ENCODE data around the gene SDR9C7. TPM values are rescaled to one million over a fixed set of nuclear protein-coding genes. Genes with fewer than 3 reads are reported as not detected.
A peak's percentile ranks its signal among the peaks of the same experiment; 100 is the strongest.

SDR9C7 gene
- total RNA-seq, 1 donor from 2014 or later, result not detected

GRCh38 chr12:56954057-56954957, 20.1 kb upstream of the SDR9C7 start:
- H3K9me3 Mint-ChIP-seq (ENCODE audit: unreplicated experiment), result no peaks in the 10 kb centered on the region
- DNase-seq (ENCODE audit: extremely low spot score, unreplicated experiment), result no peak
- peaks cover 37% of the 10 kb centered on the region for H3K27me3 Mint-ChIP-seq (ENCODE audit: unreplicated experiment)
- no peak overlapping the region for H3K4me3 Mint-ChIP-seq (ENCODE audit: unreplicated experiment)
- no peak for TF ChIP-seq CTCF (IDR thresholded peaks at IDR 0.05)
- no peak overlapping the region for H3K27ac Mint-ChIP-seq (ENCODE audit: unreplicated experiment)
- H3K4me1 Mint-ChIP-seq (ENCODE audit: unreplicated experiment), result peaks cover 1% of the 10 kb centered on the region
- no peaks in the 10 kb centered on the region for H3K36me3 Mint-ChIP-seq (ENCODE audit: unreplicated experiment)

- H3K36me3 Mint-ChIP-seq (ENCODE audit: unreplicated experiment), result no peaks in the 10 kb centered on the region
- H3K4me3 Mint-ChIP-seq (ENCODE audit: unreplicated experiment), result no peak overlapping the region
- DNase-seq (ENCODE audit: extremely low spot score, unreplicated experiment), result peak; percentile 54
- peaks cover 36% of the 10 kb centered on the region for H3K27me3 Mint-ChIP-seq (ENCODE audit: unreplicated experiment)
- H3K27ac Mint-ChIP-seq (ENCODE audit: unreplicated experiment), result no peak overlapping the region
- no peaks in the 10 kb centered on the region for H3K9me3 Mint-ChIP-seq (ENCODE audit: unreplicated experiment)
- TF ChIP-seq CTCF (IDR thresholded peaks at IDR 0.05), result no peak
- peaks cover 1% of the 10 kb centered on the region for H3K4me1 Mint-ChIP-seq (ENCODE audit: unreplicated experiment)
These were observed 19.1 kb upstream of the SDR9C7 start for GRCh38 chr12:56953314-56953713.

GRCh38 chr12:56951582-56952339, 17.6 kb upstream of the SDR9C7 start:
- no peak overlapping the region for H3K27ac Mint-ChIP-seq (ENCODE audit: unreplicated experiment)
- no peak for TF ChIP-seq CTCF (IDR thresholded peaks at IDR 0.05)
- H3K4me3 Mint-ChIP-seq (ENCODE audit: unreplicated experiment), result no peak overlapping the region
- no peaks in the 10 kb centered on the region for H3K36me3 Mint-ChIP-seq (ENCODE audit: unreplicated experiment)
- peak; percentile 73 for DNase-seq (ENCODE audit: extremely low spot score, unreplicated experiment)
- H3K9me3 Mint-ChIP-seq (ENCODE audit: unreplicated experiment), result no peaks in the 10 kb centered on the region
- peaks cover 34% of the 10 kb centered on the region for H3K27me3 Mint-ChIP-seq (ENCODE audit: unreplicated experiment)
- peaks cover 1% of the 10 kb centered on the region for H3K4me1 Mint-ChIP-seq (ENCODE audit: unreplicated experiment)

- TF ChIP-seq CTCF (IDR thresholded peaks at IDR 0.05), result no peak
- DNase-seq (ENCODE audit: extremely low spot score, unreplicated experiment), result no peak
- H3K9me3 Mint-ChIP-seq (ENCODE audit: unreplicated experiment), result peaks cover 11% of the 10 kb centered on the region
- no peak overlapping the region for H3K27ac Mint-ChIP-seq (ENCODE audit: unreplicated experiment)
- no peaks in the 10 kb centered on the region for H3K4me1 Mint-ChIP-seq (ENCODE audit: unreplicated experiment)
- H3K36me3 Mint-ChIP-seq (ENCODE audit: unreplicated experiment), result no peaks in the 10 kb centered on the region
- H3K4me3 Mint-ChIP-seq (ENCODE audit: unreplicated experiment), result no peak overlapping the region
- H3K27me3 Mint-ChIP-seq (ENCODE audit: unreplicated experiment), result peaks cover 47% of the 10 kb centered on the region
These were observed 14.7 kb upstream of the SDR9C7 start for GRCh38 chr12:56948881-56949280.

- no peak for TF ChIP-seq CTCF (IDR thresholded peaks at IDR 0.05)
- peak; percentile 75 for DNase-seq (ENCODE audit: extremely low spot score, unreplicated experiment)
- Mint-ChIP-seq H3K27ac (ENCODE audit: unreplicated experiment) (no peak overlapping the region), H3K4me3 (ENCODE audit: unreplicated experiment) (no peak overlapping the region), H3K4me1 (ENCODE audit: unreplicated experiment) (no peaks in the 10 kb centered on the region), H3K9me3 (ENCODE audit: unreplicated experiment) (peaks cover 14% of the 10 kb centered on the region), H3K27me3 (ENCODE audit: unreplicated experiment) (peaks cover 49% of the 10 kb centered on the region), H3K36me3 (ENCODE audit: unreplicated experiment) (no peaks in the 10 kb centered on the region)
These were observed 14.2 kb upstream of the SDR9C7 start for GRCh38 chr12:56948457-56948777.

All from osteocyte (in vitro differentiated cells).